ENCODE measurements around the gene BCL2L12.

- TF ChIP-seq CTCF (IDR thresholded peaks at IDR 0.05) (no peak), POLR2A (IDR thresholded peaks at IDR 0.05) (no peak)
Measured at GRCh38 chr19:49616945-49617344, 48.8 kb upstream of the BCL2L12 start.

All from testis (tissue), 2 donors.